Nucleus accumbens (tissue), 56 donors: ENCODE results near the gene RAB11FIP3.
"Not testable (repeated sequence)": the region's sequence is repeated elsewhere in the genome, so short reads cannot be mapped to it uniquely, and the experiment has no call there.

Experiments used
- DNase-seq, 56 donors: peaks; one replicate each; lab custom pipeline; 2025; lab: John Stamatoyannopoulos, UW

Gene RAB11FIP3

GRCh38 chr16:456891-457483, 31.5 kb downstream of the RAB11FIP3 start:
- peak in 16 of 56 donors; percentile 2 to 33 (median 15) for DNase-seq

GRCh38 chr16:457732-458400, 32.4 kb downstream of the RAB11FIP3 start:
- peak in 40 of 56 donors; percentile 3 to 75 (median 40) for DNase-seq

GRCh38 chr16:459761-460160, 34.3 kb downstream of the RAB11FIP3 start:
- no peak for DNase-seq

GRCh38 chr16:460787-461186, 35.3 kb downstream of the RAB11FIP3 start:
- DNase-seq = no peak

GRCh38 chr16:463071-463470, 37.6 kb downstream of the RAB11FIP3 start:
- DNase-seq = no peak

GRCh38 chr16:466651-467050, 41.2 kb downstream of the RAB11FIP3 start:
- DNase-seq = peak in 1 of 56 donors; percentile 28

DNA sequence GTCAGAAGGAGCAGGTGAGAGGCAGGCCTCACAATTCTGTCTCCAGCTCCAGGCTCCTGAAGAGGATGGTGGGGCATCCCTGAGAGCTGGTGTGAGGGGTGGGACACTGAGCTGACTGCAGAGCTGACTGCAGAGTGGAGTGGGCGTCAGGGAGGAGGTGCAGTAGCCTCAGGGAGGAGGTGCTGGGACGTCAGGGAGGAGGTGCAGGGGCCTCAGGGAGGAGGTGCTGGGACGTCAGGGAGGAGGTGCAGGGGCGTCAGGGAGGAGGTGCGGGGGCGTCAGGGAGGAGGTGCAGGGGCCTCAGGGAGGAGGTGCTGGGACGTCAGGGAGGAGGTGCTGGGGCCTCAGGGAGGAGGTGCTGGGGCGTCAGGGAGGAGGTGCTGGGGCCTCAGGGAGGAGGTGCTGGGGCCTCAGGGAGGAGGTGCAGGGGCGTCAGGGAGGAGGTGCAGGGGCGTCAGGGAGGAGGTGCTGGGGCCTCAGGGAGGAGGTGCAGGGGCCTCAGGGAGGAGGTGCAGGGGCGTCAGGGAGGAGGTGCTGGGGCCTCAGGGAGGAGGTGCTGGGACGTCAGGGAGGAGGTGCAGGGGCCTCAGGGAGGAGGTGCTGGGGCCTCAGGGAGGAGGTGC, 41.9 kb downstream of the RAB11FIP3 start:
- DNase-seq = peak in 2 of 56 donors; percentile 5 to 15

DNA sequence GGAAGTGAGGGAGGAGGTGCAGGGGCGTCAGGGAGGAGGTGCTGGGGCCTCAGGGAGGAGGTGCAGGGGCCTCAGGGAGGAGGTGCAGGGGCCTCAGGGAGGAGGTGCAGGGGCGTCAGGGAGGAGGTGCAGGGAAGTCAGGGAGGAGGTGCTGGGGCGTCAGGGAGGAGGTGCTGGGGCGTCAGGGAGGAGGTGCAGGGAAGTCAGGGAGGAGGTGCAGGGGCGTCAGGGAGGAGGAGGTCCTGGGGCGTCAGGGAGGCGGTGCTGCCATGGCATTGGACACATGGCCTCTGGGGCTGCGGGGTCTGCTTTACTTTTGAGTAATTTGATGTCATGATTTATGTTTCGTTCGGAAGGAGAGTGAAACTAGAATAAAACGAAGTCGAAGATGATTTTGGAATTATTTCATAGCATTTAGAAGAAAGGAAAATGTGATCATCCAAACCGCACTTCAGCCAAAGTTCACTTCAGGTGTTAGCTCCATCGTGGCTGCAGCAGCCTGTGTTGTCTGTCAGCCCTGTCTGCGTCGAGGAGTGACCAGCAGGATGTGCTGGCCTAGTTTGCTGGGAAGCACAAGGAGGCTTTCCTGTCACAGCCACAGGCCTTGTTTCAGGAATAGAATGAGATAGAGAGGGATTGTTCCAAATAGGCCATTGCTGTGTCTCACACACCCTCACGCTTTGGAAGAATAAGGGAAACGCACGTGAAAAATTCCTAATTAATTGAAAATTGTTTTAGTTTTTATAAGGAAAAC, 42.8 kb downstream of the RAB11FIP3 start:
- peak in 12 of 56 donors; percentile 12 to 58 (median 32) for DNase-seq

DNA sequence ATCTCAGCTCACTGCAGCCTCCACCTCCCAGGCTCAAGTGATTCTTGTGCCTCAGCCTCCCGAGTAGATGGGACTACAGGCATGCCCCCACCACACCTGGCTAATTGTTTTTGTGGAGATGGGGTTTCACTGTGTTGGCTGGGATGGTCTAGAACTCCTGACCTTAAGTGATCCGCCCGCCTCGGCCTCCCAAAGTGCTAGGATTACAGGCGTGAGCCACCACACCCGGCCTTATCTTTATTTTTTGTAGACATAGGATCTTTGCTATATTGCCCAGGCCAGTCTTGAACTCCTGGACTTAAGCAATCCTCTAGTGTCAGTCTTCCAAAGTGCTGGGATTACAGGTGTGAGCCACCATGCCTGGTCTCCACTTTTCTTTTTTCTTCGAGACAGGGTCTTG, 44.0 kb downstream of the RAB11FIP3 start:
- not testable (repeated sequence) for DNase-seq

- DNase-seq = peak in 1 of 56 donors; percentile 8
Measured at GRCh38 chr16:470418-470817, 45.0 kb downstream of the RAB11FIP3 start.

- DNase-seq = peak; percentile 40 to 99 (median 90)
Measured at GRCh38 chr16:471353-472198, 46.1 kb downstream of the RAB11FIP3 start.

- peak in 1 of 56 donors; percentile 29 for DNase-seq
Measured at GRCh38 chr16:472199-472504, 46.7 kb downstream of the RAB11FIP3 start.

GRCh38 chr16:473046-474043, 47.9 kb downstream of the RAB11FIP3 start:
- peak in 20 of 56 donors; percentile 11 to 67 (median 33) for DNase-seq

DNA sequence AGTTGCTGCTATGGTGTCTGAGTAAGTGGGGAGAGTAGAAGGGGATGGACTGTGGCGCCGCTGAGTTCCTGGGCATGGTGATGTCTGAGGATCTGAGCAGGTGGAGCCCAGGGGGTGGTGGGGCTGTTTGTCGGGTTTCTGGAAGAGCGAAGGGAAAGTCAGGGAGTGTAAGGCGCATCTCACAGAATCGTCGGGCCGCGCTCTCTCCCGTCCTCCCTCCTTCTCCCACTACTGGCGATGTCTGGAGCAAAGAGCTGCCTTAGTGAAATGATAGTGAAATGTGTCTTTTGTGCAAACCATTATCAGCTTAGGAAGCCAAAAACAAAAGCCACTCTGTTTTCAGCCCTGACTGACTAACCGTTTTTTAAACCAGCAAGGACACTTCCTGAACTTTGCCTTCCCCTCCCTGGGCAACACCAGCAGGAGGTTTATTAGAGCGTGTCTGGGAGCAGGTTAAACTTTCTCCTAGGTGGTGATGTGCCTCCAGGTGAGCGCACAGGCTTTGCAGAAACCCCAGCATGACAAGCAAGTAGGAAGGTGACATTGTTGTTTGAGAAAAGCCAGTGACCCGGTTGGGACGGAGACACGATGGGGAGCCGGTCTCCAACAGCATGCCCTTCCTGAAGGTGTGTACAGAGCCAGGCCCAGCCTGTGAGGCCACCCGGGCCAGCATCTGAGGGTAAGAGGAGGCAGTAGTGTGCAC, 49.1 kb downstream of the RAB11FIP3 start:
- DNase-seq = peak in 18 of 56 donors; percentile 7 to 47 (median 27)

DNA sequence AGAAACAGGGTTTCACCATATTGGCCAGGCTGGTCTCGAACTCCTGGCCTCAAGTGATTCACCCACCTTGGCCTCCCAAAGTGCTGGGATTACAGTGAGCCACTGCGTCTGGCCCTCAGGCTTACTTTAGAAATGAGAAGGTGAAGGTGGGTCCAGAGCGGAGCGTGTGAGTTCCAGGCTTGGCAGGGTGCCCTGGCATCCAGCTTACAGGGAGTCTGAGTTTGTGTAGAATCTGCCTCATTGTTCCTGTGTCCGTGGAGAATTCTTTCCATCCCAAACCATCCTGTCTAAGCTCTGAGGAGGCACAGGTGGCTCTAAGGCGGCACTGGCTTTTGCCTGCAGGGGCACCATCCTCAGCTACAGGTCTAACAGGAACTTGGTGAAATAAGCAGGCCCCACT, 50.6 kb downstream of the RAB11FIP3 start:
- peak in 1 of 56 donors; percentile 13 for DNase-seq

- no peak for DNase-seq
Measured at GRCh38 chr16:477301-478157, 52.1 kb downstream of the RAB11FIP3 start.

- DNase-seq = not testable (repeated sequence)
Measured at GRCh38 chr16:478287-478686, 52.8 kb downstream of the RAB11FIP3 start.
